HL-60 (cell line): Measurements from ENCODE around the gene FAH.

Experiments used
- DNase-seq, 2 experiments: peaks; one replicate each; pipeline ENCODE4 v3.0.0-alpha.2; 2010 to 2020; ENCODE audit warnings: low read depth in 1 of 2, low spot score in 1 of 2
- H3K27ac ChIP-seq: fragments of 250-450 bp; sonication (Bioruptor Pico); replicated peaks from 2 replicates; pipeline ENCODE4 v1.5.1; 2020; ENCODE audit warnings: mild to moderate bottlenecking, moderate library complexity
- H3K27me3 ChIP-seq: fragments of 250-450 bp; sonication (Bioruptor Pico); 2 replicates; pipeline ENCODE4 v1.5.1; 2021; ENCODE audit warnings: mild to moderate bottlenecking, moderate library complexity; ENCODE audit not compliant: insufficient read depth, poor library complexity, severe bottlenecking
- H3K4me3 ChIP-seq: replicated peaks from 2 replicates; pipeline ENCODE4 v1.5.1; 2011; ENCODE audit warnings: mild to moderate bottlenecking, control low read depth, low read length; ENCODE audit not compliant: insufficient read depth
- GABPA ChIP-seq: IDR thresholded peaks from 2 replicates; pipeline ENCODE4 v1.6.1; 2012; ENCODE audit warnings: low read depth
- POLR2AphosphoS5 ChIP-seq: IDR thresholded peaks from 2 replicates; pipeline ENCODE4 v1.6.1; 2012; ENCODE audit warnings: low read depth
- SPI1 ChIP-seq: IDR thresholded peaks from 2 replicates; pipeline ENCODE4 v1.6.1; 2012; ENCODE audit warnings: low read depth, mild to moderate bottlenecking, borderline replicate concordance
- TF ChIP-seq, protein P1 (sequence below): IDR thresholded peaks from one replicate; pipeline ENCODE4 v1.5.1; 2011; ENCODE audit warnings: low read length, control low read depth, inconsistent platforms; ENCODE audit not compliant: insufficient read depth
- TF ChIP-seq, protein P2 (sequence below): IDR thresholded peaks from 2 replicates; pipeline ENCODE4 v1.6.1; 2012; ENCODE audit warnings: low read depth; ENCODE audit not compliant: insufficient replicate concordance

Gene FAH

GRCh38 chr15:80210611-80211573 is 58.1 kb downstream of the FAH start:
- no peak overlapping the region for H3K4me3 ChIP-seq
- peaks cover 19% of the 10 kb centered on the region for H3K27me3 ChIP-seq
- no peak overlapping the region for H3K27ac ChIP-seq
- DNase-seq, result no peak
- TF ChIP-seq SPI1, result peak; percentile 74
- TF ChIP-seq POLR2AphosphoS5, result no peak

DNA sequence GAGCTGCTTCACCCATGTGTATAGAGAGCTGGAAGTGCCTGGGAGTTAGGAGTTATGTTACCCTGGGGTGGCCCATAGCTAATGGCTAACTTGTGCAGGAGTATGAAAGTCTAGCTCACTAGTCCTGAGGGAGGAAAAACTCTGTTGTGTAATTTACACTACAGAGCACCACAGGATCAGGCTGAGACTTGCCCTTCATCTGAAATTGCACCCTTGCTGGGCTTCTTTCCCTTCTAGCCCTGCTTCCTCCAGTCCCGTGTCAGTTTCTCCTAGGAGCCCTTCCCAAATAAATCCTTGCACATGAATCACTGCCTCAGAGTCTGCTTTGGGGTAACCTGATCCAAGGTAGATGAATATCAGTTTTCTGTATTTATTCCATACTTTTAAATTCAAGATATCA is 59.2 kb downstream of the FAH start:
- Histone ChIP-seq H3K27me3 (peaks cover 14% of the 10 kb centered on the region), H3K27ac (no peak overlapping the region), H3K4me3 (no peak overlapping the region)
- no peak for DNase-seq
- TF ChIP-seq, protein P1, sequence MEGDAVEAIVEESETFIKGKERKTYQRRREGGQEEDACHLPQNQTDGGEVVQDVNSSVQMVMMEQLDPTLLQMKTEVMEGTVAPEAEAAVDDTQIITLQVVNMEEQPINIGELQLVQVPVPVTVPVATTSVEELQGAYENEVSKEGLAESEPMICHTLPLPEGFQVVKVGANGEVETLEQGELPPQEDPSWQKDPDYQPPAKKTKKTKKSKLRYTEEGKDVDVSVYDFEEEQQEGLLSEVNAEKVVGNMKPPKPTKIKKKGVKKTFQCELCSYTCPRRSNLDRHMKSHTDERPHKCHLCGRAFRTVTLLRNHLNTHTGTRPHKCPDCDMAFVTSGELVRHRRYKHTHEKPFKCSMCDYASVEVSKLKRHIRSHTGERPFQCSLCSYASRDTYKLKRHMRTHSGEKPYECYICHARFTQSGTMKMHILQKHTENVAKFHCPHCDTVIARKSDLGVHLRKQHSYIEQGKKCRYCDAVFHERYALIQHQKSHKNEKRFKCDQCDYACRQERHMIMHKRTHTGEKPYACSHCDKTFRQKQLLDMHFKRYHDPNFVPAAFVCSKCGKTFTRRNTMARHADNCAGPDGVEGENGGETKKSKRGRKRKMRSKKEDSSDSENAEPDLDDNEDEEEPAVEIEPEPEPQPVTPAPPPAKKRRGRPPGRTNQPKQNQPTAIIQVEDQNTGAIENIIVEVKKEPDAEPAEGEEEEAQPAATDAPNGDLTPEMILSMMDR, result no peak
- TF ChIP-seq SPI1 (no peak), POLR2AphosphoS5 (no peak), GABPA (no peak)
- TF ChIP-seq, protein P2, sequence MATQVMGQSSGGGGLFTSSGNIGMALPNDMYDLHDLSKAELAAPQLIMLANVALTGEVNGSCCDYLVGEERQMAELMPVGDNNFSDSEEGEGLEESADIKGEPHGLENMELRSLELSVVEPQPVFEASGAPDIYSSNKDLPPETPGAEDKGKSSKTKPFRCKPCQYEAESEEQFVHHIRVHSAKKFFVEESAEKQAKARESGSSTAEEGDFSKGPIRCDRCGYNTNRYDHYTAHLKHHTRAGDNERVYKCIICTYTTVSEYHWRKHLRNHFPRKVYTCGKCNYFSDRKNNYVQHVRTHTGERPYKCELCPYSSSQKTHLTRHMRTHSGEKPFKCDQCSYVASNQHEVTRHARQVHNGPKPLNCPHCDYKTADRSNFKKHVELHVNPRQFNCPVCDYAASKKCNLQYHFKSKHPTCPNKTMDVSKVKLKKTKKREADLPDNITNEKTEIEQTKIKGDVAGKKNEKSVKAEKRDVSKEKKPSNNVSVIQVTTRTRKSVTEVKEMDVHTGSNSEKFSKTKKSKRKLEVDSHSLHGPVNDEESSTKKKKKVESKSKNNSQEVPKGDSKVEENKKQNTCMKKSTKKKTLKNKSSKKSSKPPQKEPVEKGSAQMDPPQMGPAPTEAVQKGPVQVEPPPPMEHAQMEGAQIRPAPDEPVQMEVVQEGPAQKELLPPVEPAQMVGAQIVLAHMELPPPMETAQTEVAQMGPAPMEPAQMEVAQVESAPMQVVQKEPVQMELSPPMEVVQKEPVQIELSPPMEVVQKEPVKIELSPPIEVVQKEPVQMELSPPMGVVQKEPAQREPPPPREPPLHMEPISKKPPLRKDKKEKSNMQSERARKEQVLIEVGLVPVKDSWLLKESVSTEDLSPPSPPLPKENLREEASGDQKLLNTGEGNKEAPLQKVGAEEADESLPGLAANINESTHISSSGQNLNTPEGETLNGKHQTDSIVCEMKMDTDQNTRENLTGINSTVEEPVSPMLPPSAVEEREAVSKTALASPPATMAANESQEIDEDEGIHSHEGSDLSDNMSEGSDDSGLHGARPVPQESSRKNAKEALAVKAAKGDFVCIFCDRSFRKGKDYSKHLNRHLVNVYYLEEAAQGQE, result no peak

DNA sequence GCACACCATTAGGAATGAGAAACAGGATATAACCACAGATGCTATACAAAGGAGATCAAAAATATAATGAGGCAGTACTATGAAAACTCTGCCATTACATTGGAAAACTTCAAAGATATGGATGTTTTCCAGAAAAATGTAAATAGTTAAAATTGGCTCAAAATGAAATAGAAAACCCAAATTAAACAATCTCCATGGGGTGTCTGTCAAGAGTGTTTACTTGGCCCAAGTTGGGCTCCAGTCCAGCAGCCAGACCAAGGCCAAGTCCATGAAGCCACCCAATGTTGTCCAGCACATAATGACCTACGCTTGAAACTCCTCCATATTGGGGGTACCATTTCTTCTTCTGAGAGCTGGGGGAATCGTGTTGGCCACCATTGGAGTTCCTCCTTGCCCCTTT is 62.1 kb downstream of the FAH start:
- no peak for DNase-seq
- Histone ChIP-seq H3K27ac (no peak overlapping the region), H3K27me3 (peaks cover 4% of the 10 kb centered on the region), H3K4me3 (no peak overlapping the region)
- TF ChIP-seq POLR2AphosphoS5 (no peak), SPI1 (no peak), GABPA (no peak)
- TF ChIP-seq, protein P2, result no peak
- TF ChIP-seq, protein P1, result no peak

- TF ChIP-seq GABPA (no peak), SPI1 (no peak), POLR2AphosphoS5 (no peak)
- TF ChIP-seq, protein P1, result no peak
- TF ChIP-seq, protein P2, result no peak
- H3K27me3 ChIP-seq, result peaks cover 4% of the 10 kb centered on the region
- no peak for DNase-seq
- no peak overlapping the region for H3K27ac ChIP-seq
- H3K4me3 ChIP-seq, result no peak overlapping the region
These were observed 63.3 kb downstream of the FAH start for GRCh38 chr15:80216141-80216540.
